HepG2 (cell line): ENCODE results near the gene ILKAP. TPM values are rescaled to one million over a fixed set of nuclear protein-coding genes. Genes with fewer than 3 reads are reported as not detected.

Experiments used
- DR1 ChIP-seq: sonication (generic); formaldehyde crosslinking; IDR thresholded peaks from 2 replicates; pipeline ENCODE4 v1.8.0; 2021; ENCODE audit warnings: mild to moderate bottlenecking, missing genetic modification reagents, inconsistent platforms
- ESRRA ChIP-seq: sonication (generic); formaldehyde crosslinking; IDR thresholded peaks from 2 replicates; pipeline ENCODE4 v1.5.1; 2020; ENCODE audit warnings: mild to moderate bottlenecking, low read depth, missing genetic modification reagents
- GABPB1 ChIP-seq: IDR thresholded peaks from 2 replicates; pipeline ENCODE4 v1.6.1; 2016; ENCODE audit warnings: mild to moderate bottlenecking, missing genetic modification reagents, moderate library complexity, missing compliant biosample characterization
- HCFC1 ChIP-seq: fragments of 150-350 bp; IDR thresholded peaks from 2 replicates; pipeline ENCODE4 v1.6.1; 2014; ENCODE audit warnings: low read depth, low read length
- HNRNPL ChIP-seq: fragments of 200-400 bp; formaldehyde crosslinking; IDR thresholded peaks from 2 replicates; pipeline ENCODE4 v1.6.1; 2017; ENCODE audit warnings: mild to moderate bottlenecking, low read depth, low read length
- NCOA1 ChIP-seq: sonication (generic); formaldehyde crosslinking; IDR thresholded peaks from 2 replicates; pipeline ENCODE4 v1.9.0; 2021; ENCODE audit warnings: missing genetic modification reagents
- PHF8 ChIP-seq: sonication (generic); formaldehyde crosslinking; IDR thresholded peaks from 2 replicates; pipeline ENCODE4 v1.5.0; 2020; ENCODE audit warnings: missing genetic modification reagents
- POLR2G ChIP-seq: fragments of 200-400 bp; formaldehyde crosslinking; IDR thresholded peaks from 2 replicates; pipeline ENCODE4 v1.6.1; 2018; ENCODE audit warnings: mild to moderate bottlenecking, low read depth, low read length, moderate library complexity
- SALL1 ChIP-seq: sonication (generic); formaldehyde crosslinking; IDR thresholded peaks from 2 replicates; pipeline ENCODE4 v1.8.0; 2022; ENCODE audit warnings: mild to moderate bottlenecking, missing genetic modification reagents
- SPEN ChIP-seq: sonication (generic); formaldehyde crosslinking; IDR thresholded peaks from 2 replicates; pipeline ENCODE4 v1.5.1; 2020; ENCODE audit warnings: low read depth, mild to moderate bottlenecking, missing genetic modification reagents
- ZFP1 ChIP-seq: IDR thresholded peaks from 2 replicates; pipeline ENCODE4 v1.6.1; 2016
- ZMYM4 ChIP-seq: sonication (generic); formaldehyde crosslinking; IDR thresholded peaks from 2 replicates; pipeline ENCODE4 v1.8.1; 2023; ENCODE audit warnings: mild to moderate bottlenecking, missing genetic modification reagents
- ZNF180 ChIP-seq: sonication (generic); formaldehyde crosslinking; IDR thresholded peaks from 2 replicates; pipeline ENCODE4 v1.4.0; 2020; ENCODE audit warnings: low read depth, missing genetic modification reagents, borderline replicate concordance
- ZNF205 ChIP-seq: IDR thresholded peaks from 2 replicates; pipeline ENCODE4 v1.6.1; 2018; ENCODE audit warnings: missing biosample characterization, missing genetic modification reagents
- ZNF260 ChIP-seq: sonication (generic); formaldehyde crosslinking; IDR thresholded peaks from 2 replicates; pipeline ENCODE4 v1.4.0; 2020; ENCODE audit warnings: missing genetic modification reagents, low read depth, mild to moderate bottlenecking, borderline replicate concordance
- ZNF761 ChIP-seq: sonication (generic); formaldehyde crosslinking; conservative IDR thresholded peaks from 2 replicates; pipeline ENCODE4 v1.4.0; 2020; ENCODE audit warnings: mild to moderate bottlenecking, missing genetic modification reagents
- ZNF83 ChIP-seq: sonication (generic); formaldehyde crosslinking; IDR thresholded peaks from 2 replicates; pipeline ENCODE4 v1.4.0; 2020; ENCODE audit warnings: missing genetic modification reagents, mild to moderate bottlenecking, borderline replicate concordance
- ZSCAN31 ChIP-seq: sonication (generic); formaldehyde crosslinking; IDR thresholded peaks from 2 replicates; pipeline ENCODE4 v1.5.0; 2020; ENCODE audit warnings: low read depth, mild to moderate bottlenecking, missing genetic modification reagents
- polyA plus RNA-seq, 8 experiments: library from polyadenylated mRNA; depleted of rRNA in 3 of 8; stranded (reverse) in 7 of 8; unstranded in 1 of 8; fragments of >200 nt; fragmentation: Illumina TruSeq in 4 of 8; extraction: Trizol in 4 of 8; gene quantifications; 2 replicates each; pipeline versions ENCODE4 v1.2.1 to v1.2.3, GENCODE V29; 2011 to 2016; ENCODE audit warnings: low read depth in 4 of 8, missing spikeins in 1 of 8, mixed read lengths in 1 of 8; ENCODE audit not compliant: insufficient read depth in 1 of 8
- total RNA-seq, 5 experiments: library from RNA; depleted of rRNA; stranded (reverse); fragments of >200 nt; fragmentation: Illumina TruSeq; extraction: Trizol; gene quantifications; 2 replicates each; pipeline ENCODE4 v1.2.3, GENCODE V29; 2016; ENCODE audit warnings: low read depth in 1 of 5
- TF ChIP-seq, protein P1 (sequence below): sonication (generic); formaldehyde crosslinking; IDR thresholded peaks from 2 replicates; pipeline ENCODE4 v1.5.1; 2020; ENCODE audit warnings: missing genetic modification reagents, mild to moderate bottlenecking, borderline replicate concordance
- TF ChIP-seq, protein P2 (sequence below): sonication (generic); formaldehyde crosslinking; IDR thresholded peaks from 2 replicates; pipeline ENCODE4 v1.5.0; 2020; ENCODE audit warnings: missing genetic modification reagents
- TF ChIP-seq, protein P3 (sequence below): sonication (generic); formaldehyde crosslinking; IDR thresholded peaks from 2 replicates; pipeline ENCODE4; 2020; ENCODE audit warnings: missing genetic modification reagents, mild to moderate bottlenecking, borderline replicate concordance
- TF ChIP-seq, protein P4 (sequence below): IDR thresholded peaks from 2 replicates; pipeline ENCODE4 v1.6.1; 2018; ENCODE audit warnings: missing genetic modification reagents, mild to moderate bottlenecking, missing compliant biosample characterization
- TF ChIP-seq, protein P5 (sequence below): IDR thresholded peaks from 2 replicates; pipeline ENCODE4 v1.6.1; 2018; ENCODE audit warnings: missing genetic modification reagents

ILKAP gene
- total and polyA plus RNA-seq, 2 of the 13 experiments (the other 11 are each of a cell fraction or from before 2014, with no cell fraction given): 29.6 to 33.1 TPM

DNA sequence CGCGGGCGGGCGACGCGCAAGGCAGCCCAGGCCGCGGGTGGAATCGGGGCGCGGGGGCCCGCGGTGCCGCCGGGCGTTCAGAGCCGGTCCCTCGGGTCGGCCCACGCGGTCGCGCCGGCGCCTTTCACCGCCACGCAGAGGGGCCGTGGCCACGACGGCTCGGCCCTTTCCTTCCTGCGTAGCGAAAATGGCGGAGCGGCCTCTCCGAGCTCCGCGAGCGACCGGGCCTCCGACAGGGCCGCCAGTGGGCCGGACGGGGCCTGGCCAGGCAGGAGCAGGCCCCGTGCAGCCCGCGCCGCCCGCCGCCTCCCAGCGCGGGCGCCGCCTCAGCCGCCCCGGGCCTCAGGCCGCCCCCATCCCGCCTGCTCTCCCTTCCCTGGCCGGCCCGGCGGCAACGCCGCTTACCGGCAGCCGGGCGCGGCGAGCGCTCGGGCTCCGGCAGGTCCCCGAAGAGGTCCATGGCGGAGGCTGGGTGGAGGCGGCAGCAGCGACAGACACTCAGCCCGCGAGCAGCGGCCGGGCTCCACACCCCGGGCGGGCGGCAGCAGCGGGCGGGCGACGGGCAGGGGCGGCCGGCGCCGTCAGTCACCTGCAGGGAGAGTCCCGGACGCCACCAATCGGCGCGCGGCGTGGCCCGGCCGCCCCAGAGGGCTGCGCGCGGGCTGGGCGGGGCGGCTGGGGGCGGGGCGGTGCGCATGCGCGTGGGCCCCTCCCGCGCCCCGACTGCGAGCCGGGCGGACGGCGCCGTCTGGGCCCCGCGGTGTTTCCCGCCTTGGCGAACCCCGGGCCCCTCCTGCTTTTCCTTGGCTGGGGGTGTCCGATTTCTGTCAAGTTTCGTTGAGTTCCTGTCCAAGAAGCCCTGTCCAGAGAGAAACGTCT, at the start of gene ILKAP (continued):
- TF ChIP-seq, protein P1, sequence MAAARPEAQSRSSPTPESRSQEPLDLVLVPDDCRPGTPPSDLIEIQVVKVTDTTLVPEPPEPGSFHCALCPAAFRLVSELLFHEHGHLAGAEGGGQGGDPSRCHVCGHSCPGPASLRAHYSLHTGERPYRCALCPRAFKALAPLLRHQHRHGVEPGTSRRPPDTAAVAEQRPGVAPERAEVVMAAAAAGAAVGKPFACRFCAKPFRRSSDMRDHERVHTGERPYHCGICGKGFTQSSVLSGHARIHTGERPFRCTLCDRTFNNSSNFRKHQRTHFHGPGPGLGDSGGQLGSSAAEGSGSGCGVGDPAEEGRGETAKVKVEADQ (CRISPR knock-in tag): no peak
- TF ChIP-seq ZNF205: peak; percentile 62; the same call in 1 of the 2 replicates
- TF ChIP-seq, protein P2, sequence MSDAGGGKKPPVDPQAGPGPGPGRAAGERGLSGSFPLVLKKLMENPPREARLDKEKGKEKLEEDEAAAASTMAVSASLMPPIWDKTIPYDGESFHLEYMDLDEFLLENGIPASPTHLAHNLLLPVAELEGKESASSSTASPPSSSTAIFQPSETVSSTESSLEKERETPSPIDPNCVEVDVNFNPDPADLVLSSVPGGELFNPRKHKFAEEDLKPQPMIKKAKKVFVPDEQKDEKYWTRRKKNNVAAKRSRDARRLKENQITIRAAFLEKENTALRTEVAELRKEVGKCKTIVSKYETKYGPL: 0 out of 2 replicates have a peak, but pooled peaks have one; percentile 23
- TF ChIP-seq SPEN (CRISPR knock-in tag): peak; percentile 67
- TF ChIP-seq GABPB1 (CRISPR knock-in tag): peak; percentile 34
- 0 out of 2 replicates have a peak, but pooled peaks have one; percentile 9 for TF ChIP-seq HCFC1
- no peak; the same call in 1 of the 2 replicates for TF ChIP-seq DR1 (CRISPR knock-in tag)
- TF ChIP-seq, protein P3, sequence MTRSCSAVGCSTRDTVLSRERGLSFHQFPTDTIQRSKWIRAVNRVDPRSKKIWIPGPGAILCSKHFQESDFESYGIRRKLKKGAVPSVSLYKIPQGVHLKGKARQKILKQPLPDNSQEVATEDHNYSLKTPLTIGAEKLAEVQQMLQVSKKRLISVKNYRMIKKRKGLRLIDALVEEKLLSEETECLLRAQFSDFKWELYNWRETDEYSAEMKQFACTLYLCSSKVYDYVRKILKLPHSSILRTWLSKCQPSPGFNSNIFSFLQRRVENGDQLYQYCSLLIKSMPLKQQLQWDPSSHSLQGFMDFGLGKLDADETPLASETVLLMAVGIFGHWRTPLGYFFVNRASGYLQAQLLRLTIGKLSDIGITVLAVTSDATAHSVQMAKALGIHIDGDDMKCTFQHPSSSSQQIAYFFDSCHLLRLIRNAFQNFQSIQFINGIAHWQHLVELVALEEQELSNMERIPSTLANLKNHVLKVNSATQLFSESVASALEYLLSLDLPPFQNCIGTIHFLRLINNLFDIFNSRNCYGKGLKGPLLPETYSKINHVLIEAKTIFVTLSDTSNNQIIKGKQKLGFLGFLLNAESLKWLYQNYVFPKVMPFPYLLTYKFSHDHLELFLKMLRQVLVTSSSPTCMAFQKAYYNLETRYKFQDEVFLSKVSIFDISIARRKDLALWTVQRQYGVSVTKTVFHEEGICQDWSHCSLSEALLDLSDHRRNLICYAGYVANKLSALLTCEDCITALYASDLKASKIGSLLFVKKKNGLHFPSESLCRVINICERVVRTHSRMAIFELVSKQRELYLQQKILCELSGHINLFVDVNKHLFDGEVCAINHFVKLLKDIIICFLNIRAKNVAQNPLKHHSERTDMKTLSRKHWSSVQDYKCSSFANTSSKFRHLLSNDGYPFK (CRISPR knock-in tag): peak; percentile 78; the same call in 1 of the 2 replicates
- no peak for TF ChIP-seq ZNF761 (CRISPR knock-in tag)
- peak; percentile 94 for TF ChIP-seq POLR2G
- TF ChIP-seq ZFP1 (CRISPR knock-in tag): no peak
- 0 out of 2 replicates have a peak, but pooled peaks have one; percentile 56 for TF ChIP-seq ZMYM4 (CRISPR knock-in tag)
- TF ChIP-seq HNRNPL: no peak
- no peak for TF ChIP-seq NCOA1
- peak; percentile 86 for TF ChIP-seq PHF8
- 0 out of 2 replicates have a peak, but pooled peaks have one; percentile 52 for TF ChIP-seq ZNF260 (CRISPR knock-in tag)
- TF ChIP-seq, protein P4, sequence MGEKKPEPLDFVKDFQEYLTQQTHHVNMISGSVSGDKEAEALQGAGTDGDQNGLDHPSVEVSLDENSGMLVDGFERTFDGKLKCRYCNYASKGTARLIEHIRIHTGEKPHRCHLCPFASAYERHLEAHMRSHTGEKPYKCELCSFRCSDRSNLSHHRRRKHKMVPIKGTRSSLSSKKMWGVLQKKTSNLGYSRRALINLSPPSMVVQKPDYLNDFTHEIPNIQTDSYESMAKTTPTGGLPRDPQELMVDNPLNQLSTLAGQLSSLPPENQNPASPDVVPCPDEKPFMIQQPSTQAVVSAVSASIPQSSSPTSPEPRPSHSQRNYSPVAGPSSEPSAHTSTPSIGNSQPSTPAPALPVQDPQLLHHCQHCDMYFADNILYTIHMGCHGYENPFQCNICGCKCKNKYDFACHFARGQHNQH (CRISPR knock-in tag): no peak
- no peak for TF ChIP-seq ESRRA (CRISPR knock-in tag)
- 0 out of 2 replicates have a peak, but pooled peaks have one; percentile 20 for TF ChIP-seq ZNF83 (CRISPR knock-in tag)
- no peak for TF ChIP-seq ZNF180
- TF ChIP-seq, protein P5, sequence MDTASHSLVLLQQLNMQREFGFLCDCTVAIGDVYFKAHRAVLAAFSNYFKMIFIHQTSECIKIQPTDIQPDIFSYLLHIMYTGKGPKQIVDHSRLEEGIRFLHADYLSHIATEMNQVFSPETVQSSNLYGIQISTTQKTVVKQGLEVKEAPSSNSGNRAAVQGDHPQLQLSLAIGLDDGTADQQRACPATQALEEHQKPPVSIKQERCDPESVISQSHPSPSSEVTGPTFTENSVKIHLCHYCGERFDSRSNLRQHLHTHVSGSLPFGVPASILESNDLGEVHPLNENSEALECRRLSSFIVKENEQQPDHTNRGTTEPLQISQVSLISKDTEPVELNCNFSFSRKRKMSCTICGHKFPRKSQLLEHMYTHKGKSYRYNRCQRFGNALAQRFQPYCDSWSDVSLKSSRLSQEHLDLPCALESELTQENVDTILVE (CRISPR knock-in tag): no peak
- peak; percentile 53; the same call in 1 of the 2 replicates for TF ChIP-seq ZSCAN31 (CRISPR knock-in tag)
- TF ChIP-seq SALL1 (CRISPR knock-in tag): peak; percentile 54
